Mucosa of rectum (tissue), 2 donors: ENCODE results near the gene ZIC1.

ENCODE experiments used
- H3K27ac ChIP-seq, 2 donors: one replicate each; pipeline ENCODE4 v1.7.0; 2013; ENCODE audit warnings: inconsistent platforms in 2 of 2, low read depth in 2 of 2, low read length in 2 of 2
- H3K27me3 ChIP-seq, 2 donors: one replicate each; pipeline ENCODE4 v1.7.0; 2013; ENCODE audit warnings: low read length in 2 of 2; ENCODE audit not compliant: control insufficient read depth in 2 of 2, insufficient read depth in 2 of 2
- H3K36me3 ChIP-seq, 2 donors: one replicate each; pipeline ENCODE4 v1.7.0; 2013; ENCODE audit warnings: low read length in 2 of 2; ENCODE audit not compliant: control insufficient read depth in 2 of 2, insufficient read depth in 2 of 2
- H3K4me1 ChIP-seq, 2 donors: one replicate each; pipeline ENCODE4 v1.7.0; 2013; ENCODE audit warnings: low read length in 2 of 2, mild to moderate bottlenecking in 1 of 2; ENCODE audit not compliant: control insufficient read depth in 2 of 2, insufficient read depth in 2 of 2
- H3K4me3 ChIP-seq, 2 donors: one replicate each; pipeline ENCODE4 v1.7.0; 2013; ENCODE audit warnings: low read length in 2 of 2
- H3K9ac ChIP-seq, 2 donors: one replicate each; pipeline ENCODE4 v1.7.0; 2013; ENCODE audit warnings: low read length in 2 of 2, low read depth in 1 of 2, mild to moderate bottlenecking in 1 of 2
- H3K9me3 ChIP-seq, 2 donors: one replicate each; pipeline ENCODE4 v1.7.0; 2013; ENCODE audit warnings: low read length in 2 of 2; ENCODE audit not compliant: control insufficient read depth in 2 of 2
- donor health status: healthy.
- donor health status: Normal muscosa, but diverticular disease.

The ZIC1 gene

GRCh38 chr3:147395899-147396711 lies 13.1 kb upstream of the ZIC1 start:
- Histone ChIP-seq H3K27ac (no peak overlapping the region), H3K36me3 (no peaks in the 10 kb centered on the region), H3K4me3 (no peak overlapping the region), H3K27me3 (peaks cover 40 to 43% of the 10 kb centered on the region in 2 donors), H3K9ac (no peak overlapping the region), H3K9me3 (no peaks in the 10 kb centered on the region), H3K4me1 (no peaks in the 10 kb centered on the region)

GRCh38 chr3:147396712-147397046 lies 12.5 kb upstream of the ZIC1 start:
- Histone ChIP-seq H3K4me1 (no peaks in the 10 kb centered on the region), H3K27me3 (peaks cover 40 to 43% of the 10 kb centered on the region in 2 donors), H3K9me3 (no peaks in the 10 kb centered on the region), H3K27ac (no peak overlapping the region), H3K36me3 (no peaks in the 10 kb centered on the region), H3K4me3 (no peak overlapping the region), H3K9ac (no peak overlapping the region)

- Histone ChIP-seq H3K27me3 (peaks cover 36% of the 10 kb centered on the region in 2 donors), H3K4me3 (no peak overlapping the region), H3K9ac (no peak overlapping the region), H3K27ac (no peak overlapping the region), H3K9me3 (no peaks in the 10 kb centered on the region), H3K4me1 (no peaks in the 10 kb centered on the region), H3K36me3 (no peaks in the 10 kb centered on the region)
Measured at GRCh38 chr3:147397155-147397874, 11.8 kb upstream of the ZIC1 start.

GRCh38 chr3:147397875-147398812 lies 11.0 kb upstream of the ZIC1 start:
- Histone ChIP-seq H3K9me3 (no peaks in the 10 kb centered on the region), H3K4me3 (no peak overlapping the region), H3K9ac (no peak overlapping the region), H3K4me1 (no peaks in the 10 kb centered on the region), H3K36me3 (no peaks in the 10 kb centered on the region), H3K27ac (no peak overlapping the region), H3K27me3 (peaks cover 32 to 34% of the 10 kb centered on the region in 2 donors)

GRCh38 chr3:147398813-147399534 lies 10.2 kb upstream of the ZIC1 start:
- Histone ChIP-seq H3K4me3 (no peak overlapping the region), H3K4me1 (no peaks in the 10 kb centered on the region), H3K27ac (no peak overlapping the region), H3K36me3 (no peaks in the 10 kb centered on the region), H3K9me3 (no peaks in the 10 kb centered on the region), H3K9ac (no peak overlapping the region), H3K27me3 (peaks cover 28 to 30% of the 10 kb centered on the region in 2 donors)

GRCh38 chr3:147400111-147400510 lies 9.1 kb upstream of the ZIC1 start:
- H3K36me3 ChIP-seq, result no peaks in the 10 kb centered on the region
- H3K27me3 ChIP-seq, result peaks cover 24 to 26% of the 10 kb centered on the region in 2 donors
- no peak overlapping the region for H3K9ac ChIP-seq
- no peaks in the 10 kb centered on the region for H3K4me1 ChIP-seq
- no peak overlapping the region for H3K27ac ChIP-seq
- no peaks in the 10 kb centered on the region for H3K9me3 ChIP-seq
- no peak overlapping the region for H3K4me3 ChIP-seq

- peaks cover 25% of the 10 kb centered on the region in 2 donors for H3K27me3 ChIP-seq
- H3K27ac ChIP-seq, result no peak overlapping the region
- H3K4me3 ChIP-seq, result no peak overlapping the region
- no peaks in the 10 kb centered on the region for H3K9me3 ChIP-seq
- H3K4me1 ChIP-seq, result no peaks in the 10 kb centered on the region
- H3K9ac ChIP-seq, result no peak overlapping the region
- H3K36me3 ChIP-seq, result no peaks in the 10 kb centered on the region
Measured at GRCh38 chr3:147400999-147401398, 8.2 kb upstream of the ZIC1 start.

- Histone ChIP-seq H3K36me3 (no peaks in the 10 kb centered on the region), H3K9ac (no peak overlapping the region), H3K27me3 (peaks cover 25 to 29% of the 10 kb centered on the region in 2 donors), H3K27ac (no peak overlapping the region), H3K9me3 (no peaks in the 10 kb centered on the region), H3K4me1 (no peaks in the 10 kb centered on the region), H3K4me3 (no peak overlapping the region)
Measured at GRCh38 chr3:147401421-147401820, 7.7 kb upstream of the ZIC1 start.

- no peaks in the 10 kb centered on the region for H3K9me3 ChIP-seq
- no peak overlapping the region for H3K4me3 ChIP-seq
- H3K27ac ChIP-seq, result no peak overlapping the region
- H3K4me1 ChIP-seq, result no peaks in the 10 kb centered on the region
- H3K27me3 ChIP-seq, result peaks cover 30 to 36% of the 10 kb centered on the region in 2 donors
- no peaks in the 10 kb centered on the region for H3K36me3 ChIP-seq
- no peak overlapping the region for H3K9ac ChIP-seq
Measured at GRCh38 chr3:147402159-147402558, 7.0 kb upstream of the ZIC1 start.
